Measurements from ENCODE around the gene OTOF. TPM values are rescaled to one million over a fixed set of nuclear protein-coding genes. Genes with fewer than 3 reads are reported as not detected.
"Not testable (repeated sequence)": the region's sequence is repeated elsewhere in the genome, so short reads cannot be mapped to it uniquely, and the experiment has no call there.

OTOF gene
- total RNA-seq, 4 donors from 2014 or later: 0.21 TPM; not detected in 3

- Histone ChIP-seq H3K27me3 (no peaks in the 10 kb centered on the region), H3K36me3 (no peaks in the 10 kb centered on the region), H3K9me3 (no peaks in the 10 kb centered on the region), H3K4me3 (no peak overlapping the region), H3K27ac (no peak overlapping the region), H3K4me1 (no peaks in the 10 kb centered on the region)
- no peak for DNase-seq
- intact Hi-C loops (cut with DNase I; ENCODE audit: low total_unique reads): no loop called here
- TF ChIP-seq POLR2A (IDR thresholded peaks at IDR 0.05) (no peak), CTCF (IDR thresholded peaks at IDR 0.05) (no peak)
These were observed 7.2 kb downstream of the OTOF start for GRCh38 chr2:26470601-26471260.

GRCh38 chr2:26469955-26470354 is 8.0 kb downstream of the OTOF start:
- TF ChIP-seq CTCF (IDR thresholded peaks at IDR 0.05) (no peak), POLR2A (IDR thresholded peaks at IDR 0.05) (no peak)
- Histone ChIP-seq H3K27ac (no peak overlapping the region), H3K27me3 (no peaks in the 10 kb centered on the region), H3K4me3 (no peak overlapping the region), H3K36me3 (no peaks in the 10 kb centered on the region), H3K9me3 (no peaks in the 10 kb centered on the region), H3K4me1 (no peaks in the 10 kb centered on the region)
- intact Hi-C loops (cut with DNase I; ENCODE audit: low total_unique reads): no loop called here
- no peak for DNase-seq

- Histone ChIP-seq H3K9me3 (no peaks in the 10 kb centered on the region), H3K4me3 (no peak overlapping the region), H3K36me3 (no peaks in the 10 kb centered on the region), H3K27me3 (no peaks in the 10 kb centered on the region), H3K27ac (no peak overlapping the region), H3K4me1 (no peaks in the 10 kb centered on the region)
- TF ChIP-seq POLR2A (IDR thresholded peaks at IDR 0.05) (no peak), CTCF (IDR thresholded peaks at IDR 0.05) (peak in 1 of 4 experiments; percentile 7)
- intact Hi-C loops (cut with DNase I; ENCODE audit: low total_unique reads): no loop called here
- DNase-seq: no peak
These were observed 8.7 kb downstream of the OTOF start for GRCh38 chr2:26469092-26469710.

- H3K27ac ChIP-seq; H3K27me3 ChIP-seq; H3K36me3 ChIP-seq; intact Hi-C loops (cut with DNase I; ENCODE audit: low total_unique reads); H3K4me3 ChIP-seq; DNase-seq; H3K9me3 ChIP-seq; H3K4me1 ChIP-seq: not testable (repeated sequence)
These were observed 9.4 kb downstream of the OTOF start for GRCh38 chr2:26468544-26468943.

GRCh38 chr2:26466662-26467310 is 11.1 kb downstream of the OTOF start:
- Histone ChIP-seq H3K27ac (no peak overlapping the region), H3K27me3 (no peaks in the 10 kb centered on the region), H3K9me3 (no peaks in the 10 kb centered on the region), H3K36me3 (no peaks in the 10 kb centered on the region), H3K4me1 (no peaks in the 10 kb centered on the region), H3K4me3 (no peak overlapping the region)
- TF ChIP-seq CTCF (IDR thresholded peaks at IDR 0.05) (no peak), POLR2A (IDR thresholded peaks at IDR 0.05) (no peak)
- intact Hi-C loops (cut with DNase I; ENCODE audit: low total_unique reads): no loop called here
- no peak for DNase-seq

Measured in uterus (tissue), 4 donors.